ENCODE results near the gene ATXN7L1. TPM values are rescaled to one million over a fixed set of nuclear protein-coding genes. Genes with fewer than 3 reads are reported as not detected.

The ATXN7L1 gene
- polyA plus RNA-seq, 3 donors = 10.3 to 12.9 (median 11.4) TPM

DNA sequence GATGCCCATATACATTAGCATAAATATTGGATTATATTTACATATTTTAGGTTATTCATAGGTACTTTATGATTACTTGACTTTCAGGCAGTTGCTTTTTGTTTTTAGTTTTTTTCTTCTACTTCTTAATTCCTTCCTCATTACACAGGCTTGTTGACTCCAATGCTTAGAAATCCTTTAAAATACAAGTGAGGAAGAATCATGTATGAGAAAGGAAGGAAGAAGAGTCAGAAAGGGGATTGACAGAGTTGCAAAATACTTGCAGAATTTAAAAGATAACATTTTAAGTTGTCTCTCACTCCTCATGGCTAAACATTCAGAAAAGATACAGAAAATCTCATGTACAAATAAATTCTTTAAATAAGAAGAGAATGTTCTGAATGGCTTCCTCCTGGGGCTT, 61.9 kb downstream of the ATXN7L1 start:
- DNase-seq (ENCODE audit: extremely low read depth in 1 of 11, low read depth in 9 of 11, low spot score in 4 of 11) = no peak

DNA sequence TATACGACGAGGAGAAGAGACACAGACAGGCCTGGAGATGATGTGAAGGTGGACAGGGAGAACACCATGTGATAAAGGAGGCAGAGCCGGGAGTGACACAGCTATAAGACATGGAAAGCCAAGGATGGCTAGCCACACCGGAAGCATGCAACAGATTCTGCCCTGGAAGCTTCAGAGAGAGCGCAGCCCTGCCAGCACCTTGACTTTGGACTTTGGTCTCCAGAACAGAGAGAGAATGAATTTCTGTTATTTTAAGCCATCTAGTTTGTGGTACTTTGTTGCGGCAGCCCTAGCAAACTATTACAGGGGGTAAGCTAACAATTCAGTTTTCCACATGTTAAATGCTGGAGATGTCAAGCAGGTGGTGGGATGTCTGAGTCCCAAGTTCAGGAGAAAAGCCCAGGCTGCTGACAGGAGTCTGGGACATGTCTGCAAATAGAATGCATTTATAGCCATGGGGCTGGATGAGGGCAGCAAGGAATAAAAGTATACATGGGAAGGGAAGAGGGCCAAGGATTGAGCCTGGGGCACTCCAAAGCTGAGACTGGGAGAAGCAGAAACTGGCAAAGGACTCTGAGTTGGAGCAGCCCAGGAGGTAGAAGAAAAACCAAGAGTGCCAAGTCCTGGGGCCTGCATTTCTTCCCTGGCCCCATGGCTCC, 65.1 kb downstream of the ATXN7L1 start:
- no peak for DNase-seq (ENCODE audit: extremely low read depth in 1 of 11, low read depth in 9 of 11, low spot score in 4 of 11)

DNA sequence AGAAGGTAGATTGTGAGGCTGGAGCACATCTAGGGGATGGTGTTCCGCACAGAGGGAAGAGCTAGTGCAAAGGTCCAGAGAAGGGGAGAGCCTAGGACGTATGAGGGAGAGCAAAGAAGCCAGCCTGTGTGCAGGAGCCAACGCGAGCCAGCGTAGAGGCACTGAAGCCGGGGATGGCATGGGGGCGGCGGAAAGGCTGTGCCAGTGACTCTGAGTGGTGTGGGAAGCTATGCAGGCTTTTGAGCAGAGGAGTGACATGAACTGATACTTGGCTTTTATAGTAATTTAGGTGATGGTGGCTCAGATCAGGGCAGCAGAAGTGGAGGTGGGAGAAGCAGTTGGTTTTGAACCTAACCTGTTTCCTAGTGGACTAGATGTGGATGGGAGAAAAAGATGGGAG, 65.8 kb downstream of the ATXN7L1 start:
- no peak for DNase-seq (ENCODE audit: extremely low read depth in 1 of 11, low read depth in 9 of 11, low spot score in 4 of 11)

DNA sequence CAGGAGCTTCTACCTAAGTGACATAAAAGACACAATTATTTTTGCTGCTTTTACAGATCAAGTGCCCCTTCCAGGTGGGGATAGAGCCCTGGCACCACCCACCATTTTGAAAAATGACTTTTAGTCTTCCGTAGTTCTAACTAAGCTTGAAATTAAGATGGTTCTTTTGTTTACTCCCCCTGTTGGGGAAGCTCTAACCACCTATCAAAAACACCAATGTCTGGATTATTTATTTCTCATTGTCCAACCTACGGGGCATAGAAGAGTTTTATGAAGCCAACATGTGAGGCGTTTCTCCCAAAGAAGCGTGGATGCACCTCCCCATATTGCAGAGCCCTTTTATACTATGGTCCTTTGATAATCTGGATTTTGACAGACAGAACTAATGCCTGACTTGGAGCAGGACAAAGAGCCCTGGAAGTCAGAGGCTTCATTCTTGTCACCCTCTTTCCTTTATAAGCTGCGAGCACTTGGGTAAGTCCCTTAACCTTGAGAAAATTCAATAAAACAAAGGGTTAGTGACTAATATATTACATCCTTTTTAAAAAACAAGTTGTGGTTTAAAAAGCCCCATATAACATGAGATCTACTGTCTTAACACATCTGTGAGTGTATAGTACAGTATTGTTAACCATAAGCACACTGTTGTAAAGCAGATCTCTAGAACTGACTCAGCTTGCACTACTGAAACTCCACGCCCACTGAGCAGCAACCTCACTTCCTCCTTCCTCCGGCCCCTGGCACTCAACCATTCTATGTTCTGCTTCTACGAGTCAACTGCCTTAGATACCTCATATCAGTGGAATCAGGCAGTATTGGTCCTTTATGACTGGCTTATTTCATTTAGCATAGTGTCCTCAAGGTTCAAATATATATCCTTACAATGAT, 67.5 kb downstream of the ATXN7L1 start:
- DNase-seq (ENCODE audit: extremely low read depth in 1 of 11, low read depth in 9 of 11, low spot score in 4 of 11) = no peak

DNA sequence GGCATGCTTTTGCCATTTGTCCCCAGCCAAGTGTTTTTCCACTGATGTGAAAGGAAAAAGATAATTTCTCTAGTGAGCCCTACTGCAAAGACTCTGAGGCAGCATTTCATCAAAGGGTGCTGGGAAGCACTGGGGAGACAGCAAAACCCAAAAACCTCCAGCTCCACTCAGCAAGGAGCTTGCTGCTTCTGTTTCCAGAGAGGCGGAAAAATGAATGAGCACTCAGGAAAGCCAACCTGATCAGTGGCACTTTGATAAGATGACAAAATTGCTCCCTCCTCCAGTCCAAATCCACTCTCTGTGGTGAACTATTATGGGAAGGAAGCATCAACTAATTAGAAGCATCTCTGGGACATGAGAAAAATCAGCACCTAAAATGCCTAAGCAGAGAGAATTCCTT, 68.2 kb downstream of the ATXN7L1 start:
- no peak for DNase-seq (ENCODE audit: extremely low read depth in 1 of 11, low read depth in 9 of 11, low spot score in 4 of 11)

DNA sequence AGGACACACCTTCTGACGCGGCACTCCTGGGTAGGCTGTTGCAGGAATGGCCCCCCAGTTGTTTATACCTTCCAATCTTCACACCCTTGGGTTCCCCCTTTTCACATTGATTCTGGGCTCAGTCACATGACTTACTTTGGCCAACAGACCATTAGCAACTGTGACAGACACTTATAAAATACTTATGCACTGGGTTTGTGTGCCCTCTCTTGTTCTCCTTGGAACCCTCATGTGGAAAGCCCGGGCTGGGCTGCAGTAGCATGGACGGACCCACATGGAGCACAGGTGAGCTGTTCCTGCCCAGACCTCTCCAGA, 69.0 kb downstream of the ATXN7L1 start:
- no peak for DNase-seq (ENCODE audit: extremely low read depth in 1 of 11, low read depth in 9 of 11, low spot score in 4 of 11)

DNA sequence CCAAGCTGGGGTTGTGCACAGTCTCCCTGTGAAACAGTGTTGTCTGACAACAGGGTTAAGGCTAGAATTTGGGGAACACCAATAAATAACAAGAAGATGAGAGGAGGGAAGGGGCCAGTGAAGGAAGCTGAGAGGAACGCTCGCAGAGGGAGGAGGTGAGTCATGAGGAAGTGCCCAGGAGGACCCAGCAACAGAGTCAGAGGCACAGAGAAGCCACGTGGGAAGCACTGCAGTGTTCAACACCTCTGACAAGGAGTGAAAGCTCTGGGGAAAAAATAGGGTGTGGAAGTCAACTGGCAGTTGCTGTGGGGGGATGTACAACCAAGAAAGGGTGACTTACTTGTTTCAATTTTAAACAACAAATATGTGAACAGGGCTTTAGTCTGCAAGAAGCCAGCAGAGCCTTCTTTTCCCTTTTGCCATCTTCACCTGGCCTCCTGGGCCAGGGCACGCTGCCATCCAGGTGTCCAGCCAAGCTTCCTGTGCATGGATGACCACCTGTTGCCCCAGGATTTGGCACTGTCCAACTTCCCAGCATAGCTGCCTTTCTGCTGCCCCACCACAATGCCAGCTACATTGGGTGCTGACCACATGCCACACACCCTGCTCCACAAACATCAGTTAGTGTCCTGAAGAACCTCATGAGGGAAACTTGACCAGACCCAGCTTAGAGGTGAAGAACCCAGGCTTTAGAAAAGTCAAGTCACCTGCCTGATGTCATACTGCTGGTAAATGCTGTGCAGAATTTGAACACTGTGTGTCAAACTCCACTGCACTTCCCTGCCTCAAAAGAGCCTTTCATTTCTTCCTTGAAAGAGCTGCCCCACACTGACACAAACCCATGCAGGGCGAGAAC, 69.6 kb downstream of the ATXN7L1 start:
- no peak for DNase-seq (ENCODE audit: extremely low read depth in 1 of 11, low read depth in 9 of 11, low spot score in 4 of 11)

DNA sequence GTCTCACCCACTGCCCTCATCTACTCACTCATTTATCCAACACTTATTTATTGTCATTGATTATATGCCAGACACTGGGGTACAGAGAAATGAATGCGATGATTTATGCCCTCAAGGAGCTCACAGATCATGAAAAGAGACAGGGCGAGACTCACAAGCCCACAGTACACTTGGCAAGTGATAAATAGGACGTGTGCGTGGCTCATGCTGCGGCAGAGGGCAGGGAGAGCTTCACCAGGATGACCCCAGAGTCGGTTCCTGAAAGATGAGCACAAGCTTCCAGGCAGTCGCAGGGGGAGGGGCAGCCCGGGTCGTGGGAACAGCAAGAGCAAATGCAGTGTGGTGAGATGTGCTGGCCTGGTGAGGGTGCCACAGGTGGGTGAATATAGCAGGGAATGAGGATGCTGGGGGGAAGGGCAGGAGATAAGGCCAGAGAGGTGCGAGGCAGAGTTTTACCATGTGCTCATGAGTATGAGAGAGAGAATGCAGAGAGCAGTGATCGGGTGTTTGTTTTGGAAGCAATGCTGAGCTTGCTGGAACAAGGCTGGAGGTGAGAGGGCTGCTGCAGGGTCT, 70.9 kb downstream of the ATXN7L1 start:
- no peak for DNase-seq (ENCODE audit: extremely low read depth in 1 of 11, low read depth in 9 of 11, low spot score in 4 of 11)

DNA sequence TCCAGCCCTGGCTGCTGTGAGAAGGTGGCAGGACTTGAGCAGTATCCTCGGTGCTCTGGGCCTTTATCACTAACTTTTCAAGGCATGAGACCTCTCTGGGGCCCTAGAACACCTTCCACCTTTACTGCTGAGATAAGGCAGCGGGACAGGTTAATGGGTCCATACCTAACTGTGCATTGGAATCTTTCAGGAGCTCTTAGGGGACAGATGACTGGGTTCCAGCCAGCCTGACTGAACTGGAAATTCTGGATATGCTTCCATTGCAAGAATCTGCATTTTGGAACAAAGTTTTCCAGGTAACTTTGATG, 73.0 kb downstream of the ATXN7L1 start:
- DNase-seq (ENCODE audit: extremely low read depth in 1 of 11, low read depth in 9 of 11, low spot score in 4 of 11) = no peak

DNA sequence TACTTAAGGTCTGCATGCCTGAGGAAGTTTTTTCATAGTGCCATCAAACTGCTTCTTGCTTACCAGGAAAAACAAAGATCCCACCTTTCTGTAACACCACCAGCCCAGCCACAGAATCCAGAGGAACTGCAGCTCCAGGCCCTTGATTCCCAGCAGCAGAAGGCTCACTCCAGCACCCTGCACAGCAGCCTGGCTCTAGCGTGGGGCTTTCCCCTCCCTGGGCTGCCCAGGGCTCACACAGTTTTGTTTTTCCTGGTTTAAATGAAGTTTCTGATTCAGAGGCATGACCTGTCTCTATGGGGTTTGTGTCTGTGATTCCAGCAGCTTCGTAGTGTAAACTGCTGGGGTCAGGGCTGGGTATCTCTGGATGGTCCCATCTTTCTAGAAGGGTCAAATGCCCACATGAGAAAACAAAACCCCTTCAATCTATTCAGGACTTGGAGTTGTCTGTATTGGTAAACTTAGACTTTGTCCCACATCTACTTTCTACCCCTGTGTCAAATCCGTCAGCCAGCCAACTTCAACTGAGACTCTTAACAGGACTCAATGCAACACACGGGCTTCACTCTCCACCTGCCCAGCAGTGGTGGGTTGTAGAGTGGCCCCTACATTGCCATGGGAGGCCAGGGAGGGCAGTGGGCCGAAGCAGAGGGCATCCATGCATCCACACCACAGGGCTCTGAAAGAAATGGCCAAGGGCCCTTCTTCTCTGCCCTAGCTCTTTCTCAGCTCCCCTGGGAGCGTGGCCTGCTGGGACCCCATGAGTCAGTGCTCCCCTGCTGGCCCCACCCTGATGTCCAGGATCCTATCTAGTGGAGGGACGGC, 73.6 kb downstream of the ATXN7L1 start:
- DNase-seq (ENCODE audit: extremely low read depth in 1 of 11, low read depth in 9 of 11, low spot score in 4 of 11) = no peak

DNA sequence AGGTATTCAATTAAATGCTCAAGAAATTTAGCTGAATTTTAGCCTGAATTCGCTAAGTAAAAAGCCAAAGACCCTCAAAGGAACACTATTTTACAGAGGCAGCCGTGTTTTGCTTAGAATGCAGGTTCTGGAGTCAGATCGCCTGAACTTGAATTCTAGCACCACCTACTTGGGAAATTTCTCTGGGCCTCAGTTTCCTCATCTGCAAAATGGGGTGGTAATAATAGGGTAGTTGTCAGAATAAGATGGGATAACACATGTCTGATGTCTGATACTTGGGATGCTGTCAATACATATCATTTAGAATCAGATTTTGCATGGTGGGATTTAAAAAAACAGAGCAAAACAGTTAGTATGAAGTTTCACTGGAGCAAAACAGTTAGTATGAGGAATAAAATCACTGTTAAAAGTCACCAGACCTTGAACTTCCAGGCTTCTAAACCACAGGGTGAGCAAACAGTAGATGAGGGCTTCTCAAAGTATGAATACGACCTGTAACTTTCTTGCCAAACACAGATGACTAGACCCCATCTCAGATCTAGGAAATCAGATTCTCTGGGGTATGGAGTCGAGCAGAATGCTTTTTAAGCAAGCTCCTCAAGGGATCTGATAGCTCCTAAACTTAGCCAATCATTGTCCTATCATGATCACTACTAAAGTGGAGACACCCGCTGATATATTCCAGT, 75.4 kb downstream of the ATXN7L1 start:
- no peak for DNase-seq (ENCODE audit: extremely low read depth in 1 of 11, low read depth in 9 of 11, low spot score in 4 of 11)

DNA sequence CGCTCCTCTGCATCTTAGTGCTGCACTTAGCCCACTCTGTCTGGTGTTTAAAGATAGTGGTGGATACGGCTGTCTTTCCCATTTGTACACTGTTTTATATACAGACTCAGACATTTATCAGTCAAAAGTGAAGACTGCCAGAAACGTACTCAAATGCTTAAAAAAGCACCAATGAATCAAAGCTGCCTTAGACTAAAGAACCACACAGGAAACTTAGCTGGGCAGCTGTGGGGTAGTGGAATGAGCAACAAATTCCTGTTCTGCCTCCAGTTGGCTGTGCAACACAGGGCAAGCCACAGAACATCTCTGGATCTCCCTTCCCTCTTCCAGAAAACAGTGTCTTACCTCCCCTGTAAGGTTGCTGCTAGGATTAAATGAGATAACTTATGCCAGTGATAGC, 76.0 kb downstream of the ATXN7L1 start:
- DNase-seq (ENCODE audit: extremely low read depth in 1 of 11, low read depth in 9 of 11, low spot score in 4 of 11) = no peak

DNA sequence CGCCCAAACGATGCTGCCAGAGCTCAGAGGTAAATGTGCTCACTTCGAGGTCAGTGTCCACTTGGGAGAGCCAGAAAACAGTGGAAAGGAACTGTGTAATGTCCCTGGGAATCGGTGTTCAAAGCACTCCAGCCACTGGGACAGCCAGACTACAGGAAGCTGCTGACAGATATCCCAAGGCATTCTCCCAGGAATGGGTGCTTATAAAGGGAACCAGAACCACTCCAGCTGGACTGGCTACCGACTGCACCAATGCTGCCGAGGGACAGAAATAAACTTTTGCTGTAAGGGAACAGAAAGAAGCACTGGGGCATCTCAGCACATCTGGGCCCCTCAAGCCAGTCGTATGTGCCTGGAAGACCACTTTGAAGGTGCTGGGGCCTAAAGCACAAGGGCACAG, 76.7 kb downstream of the ATXN7L1 start:
- no peak for DNase-seq (ENCODE audit: extremely low read depth in 1 of 11, low read depth in 9 of 11, low spot score in 4 of 11)

DNA sequence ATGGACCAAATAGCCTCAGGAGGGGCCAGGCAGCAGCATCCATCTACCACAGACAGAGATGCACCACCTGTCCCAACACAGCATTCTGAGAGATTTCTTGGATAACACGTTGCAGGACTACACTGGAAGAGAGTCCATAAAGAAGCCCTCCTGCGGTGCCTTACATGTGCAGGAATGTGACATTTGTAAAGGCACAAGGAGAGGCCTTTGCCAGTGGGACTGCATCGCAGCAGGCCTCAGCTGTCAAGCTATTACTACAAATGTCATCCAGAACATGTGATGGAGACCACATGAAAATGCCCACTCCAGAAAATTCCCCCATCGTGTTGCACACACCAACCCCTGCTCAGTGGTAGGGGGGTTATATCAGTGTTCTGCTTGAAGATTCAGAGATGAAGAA, 77.4 kb downstream of the ATXN7L1 start:
- DNase-seq (ENCODE audit: extremely low read depth in 1 of 11, low read depth in 9 of 11, low spot score in 4 of 11) = no peak

DNA sequence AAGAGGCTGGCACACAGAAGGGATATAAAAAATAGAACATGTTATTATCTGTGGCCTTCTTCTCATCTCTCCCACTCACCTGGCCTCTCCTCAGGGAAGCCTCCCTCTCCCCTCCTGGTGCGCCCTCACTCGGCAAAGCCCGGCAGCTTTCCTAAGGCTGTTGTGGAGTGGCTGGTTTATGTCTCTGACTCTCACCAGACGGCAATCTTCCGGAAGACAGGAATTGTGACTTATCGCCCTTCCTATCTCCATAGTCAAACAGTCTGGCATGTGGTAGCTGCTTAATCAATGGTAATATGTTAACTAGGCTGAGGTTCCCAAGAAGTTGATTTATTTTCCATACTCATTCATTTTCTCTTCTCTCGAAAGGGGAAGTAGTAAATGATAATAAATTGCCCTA, 78.7 kb downstream of the ATXN7L1 start:
- no peak for DNase-seq (ENCODE audit: extremely low read depth in 1 of 11, low read depth in 9 of 11, low spot score in 4 of 11)

DNA sequence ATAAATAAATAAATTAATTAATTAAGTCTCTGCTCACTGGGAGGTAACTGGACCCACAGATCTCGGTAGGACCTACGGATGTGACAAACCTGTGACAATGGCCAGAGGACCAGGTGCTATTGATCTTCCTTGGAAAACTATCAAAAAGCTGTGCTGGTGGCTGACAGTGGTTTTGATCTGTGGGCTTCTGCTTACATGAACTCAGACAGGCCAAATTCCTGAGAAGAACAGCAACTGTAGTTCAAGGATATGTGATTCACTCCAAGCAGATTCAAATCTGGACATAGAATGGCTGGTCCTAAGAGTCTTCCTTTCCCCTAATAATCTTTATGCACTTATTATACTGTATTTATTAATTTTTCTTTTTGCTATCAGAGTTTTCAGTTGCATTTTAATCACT, 80.0 kb downstream of the ATXN7L1 start:
- DNase-seq (ENCODE audit: extremely low read depth in 1 of 11, low read depth in 9 of 11, low spot score in 4 of 11) = no peak

DNA sequence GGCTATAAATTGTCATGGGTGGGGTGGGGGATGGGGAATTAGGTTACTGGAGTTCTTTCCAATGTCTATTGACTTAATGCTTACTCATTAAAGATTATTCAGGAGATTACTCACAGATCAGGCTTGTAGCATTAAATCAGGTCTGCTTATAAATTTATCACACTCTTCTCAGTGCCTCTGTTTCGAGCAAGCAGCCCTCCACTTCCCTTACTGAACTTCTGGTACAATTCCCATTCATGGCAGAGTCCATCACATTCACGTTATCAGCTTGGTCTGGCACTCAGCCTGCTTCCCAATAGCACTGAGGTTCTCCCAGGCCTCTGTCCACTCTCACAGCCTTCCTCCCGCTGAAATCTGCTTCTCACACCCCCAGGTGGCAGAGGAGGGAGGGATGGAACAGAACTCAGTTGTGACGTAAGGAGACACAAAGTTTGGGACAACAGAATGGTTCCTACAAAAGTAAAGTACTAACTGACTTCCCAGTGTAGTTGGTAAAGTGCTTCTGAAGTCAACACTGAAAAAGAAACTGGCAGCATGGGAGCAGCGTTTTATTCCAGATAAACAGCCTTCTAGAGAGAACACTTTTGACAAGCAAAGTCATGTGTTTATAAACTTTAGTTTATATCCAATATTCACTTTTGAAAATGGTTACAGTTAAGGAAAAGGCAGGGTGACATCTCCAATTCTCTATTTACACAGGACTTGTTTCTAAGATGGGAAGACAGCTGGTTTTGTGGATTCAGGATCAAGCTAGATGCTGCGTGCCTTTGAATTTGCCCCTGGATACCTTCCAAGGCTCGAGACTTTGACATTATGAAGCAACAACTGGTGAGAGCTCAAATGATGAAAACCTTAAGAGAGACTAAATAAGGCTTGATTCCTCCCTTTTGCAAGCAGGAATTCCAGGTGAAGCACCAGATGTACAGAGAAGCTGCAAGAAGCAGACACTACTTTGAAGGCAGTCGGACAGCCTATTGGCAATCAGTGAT, 81.4 kb downstream of the ATXN7L1 start:
- DNase-seq (ENCODE audit: extremely low read depth in 1 of 11, low read depth in 9 of 11, low spot score in 4 of 11) = no peak

Data from renal cortex interstitium (tissue), 11 donors.